ENCODE data around the gene ANXA4. TPM values are rescaled to one million over a fixed set of nuclear protein-coding genes. Genes with fewer than 3 reads are reported as not detected.
A peak's percentile ranks its signal among the peaks of the same experiment; 100 is the strongest.
"Not testable (repeated sequence)": the region's sequence is repeated elsewhere in the genome, so short reads cannot be mapped to it uniquely, and the experiment has no call there.

ANXA4 gene
- total RNA-seq, 1 experiment from 2014 or later: 4.7 TPM

- Histone ChIP-seq H3K4me1 (no peaks in the 10 kb centered on the region), H3K4me3 (no peak overlapping the region), H3K27me3 (no peaks in the 10 kb centered on the region), H3K27ac (no peak overlapping the region), H3K36me3 (no peaks in the 10 kb centered on the region), H3K9me3 (replicated peaks) (no peaks in the 10 kb centered on the region)
- DNase-seq: no peak
Measured at GRCh38 chr2:69733342-69734034, 8.4 kb upstream of the ANXA4 start.

- Histone ChIP-seq H3K36me3 (no peaks in the 10 kb centered on the region), H3K4me3 (no peak overlapping the region), H3K27ac (no peak overlapping the region), H3K27me3 (no peaks in the 10 kb centered on the region), H3K9me3 (replicated peaks) (no peaks in the 10 kb centered on the region), H3K4me1 (no peaks in the 10 kb centered on the region)
- DNase-seq: no peak
Measured at GRCh38 chr2:69734035-69734611, 7.8 kb upstream of the ANXA4 start.

GRCh38 chr2:69734854-69735544 is 6.9 kb upstream of the ANXA4 start:
- Histone ChIP-seq H3K27ac (no peak overlapping the region), H3K4me3 (no peak overlapping the region), H3K4me1 (no peaks in the 10 kb centered on the region), H3K27me3 (no peaks in the 10 kb centered on the region), H3K36me3 (no peaks in the 10 kb centered on the region), H3K9me3 (replicated peaks) (no peaks in the 10 kb centered on the region)
- no peak for DNase-seq

- Histone ChIP-seq H3K27me3 (no peaks in the 10 kb centered on the region), H3K4me1 (no peaks in the 10 kb centered on the region), H3K4me3 (no peak overlapping the region), H3K9me3 (replicated peaks) (no peaks in the 10 kb centered on the region), H3K27ac (no peak overlapping the region), H3K36me3 (no peaks in the 10 kb centered on the region)
- no peak for DNase-seq
Measured at GRCh38 chr2:69735686-69736085, 6.2 kb upstream of the ANXA4 start.

GRCh38 chr2:69738149-69738548 is 3.8 kb upstream of the ANXA4 start:
- DNase-seq; H3K9me3 ChIP-seq (replicated peaks): not testable (repeated sequence)

GRCh38 chr2:69740502-69740951 is 1.4 kb upstream of the ANXA4 start:
- Histone ChIP-seq H3K36me3 (no peaks in the 10 kb centered on the region), H3K4me3 (peak overlapping the region; percentile 60), H3K27ac (no peak overlapping the region), H3K4me1 (no peaks in the 10 kb centered on the region), H3K27me3 (no peaks in the 10 kb centered on the region; the same call in 1 of the 2 replicates), H3K9me3 (replicated peaks) (no peaks in the 10 kb centered on the region)
- DNase-seq: peak in 1 of 2 experiments; percentile 18

More at GRCh38 chr2:69738149-69738548, 3.8 kb upstream of the ANXA4 start:
- H3K27ac ChIP-seq, H3K4me3 ChIP-seq, H3K4me1 ChIP-seq, H3K36me3 ChIP-seq, H3K27me3 ChIP-seq: not testable (repeated sequence)

- Histone ChIP-seq H3K27ac (peak overlapping the region; percentile 17; the same call in 1 of the 2 replicates), H3K27me3 (no peaks in the 10 kb centered on the region; the same call in 1 of the 2 replicates), H3K9me3 (replicated peaks) (no peaks in the 10 kb centered on the region), H3K4me3 (peak overlapping the region; percentile 60), H3K4me1 (no peaks in the 10 kb centered on the region), H3K36me3 (no peaks in the 10 kb centered on the region)
- peak; percentile 41 to 63 for DNase-seq
Measured at GRCh38 chr2:69741229-69741574, 732 bp upstream of the ANXA4 start.

GRCh38 chr2:69742322-69742952 is 503 bp downstream of the ANXA4 start:
- Histone ChIP-seq H3K4me3 (peak overlapping the region; percentile 60), H3K27ac (no peak overlapping the region)
- peak in 1 of 2 experiments; percentile 17 for DNase-seq

GRCh38 chr2:69743847-69744264 is 1.9 kb downstream of the ANXA4 start:
- DNase-seq: no peak
- H3K4me3 ChIP-seq: no peak overlapping the region
- no peaks in the 10 kb centered on the region for H3K36me3 ChIP-seq
- H3K27ac ChIP-seq: no peak overlapping the region
- H3K27me3 ChIP-seq: no peaks in the 10 kb centered on the region; the same call in 1 of the 2 replicates
- no peaks in the 10 kb centered on the region for H3K4me1 ChIP-seq
- no peaks in the 10 kb centered on the region for H3K9me3 ChIP-seq (replicated peaks)

More at GRCh38 chr2:69742322-69742952, 503 bp downstream of the ANXA4 start:
- Histone ChIP-seq H3K36me3 (no peaks in the 10 kb centered on the region), H3K27me3 (no peaks in the 10 kb centered on the region; the same call in 1 of the 2 replicates), H3K4me1 (no peaks in the 10 kb centered on the region), H3K9me3 (replicated peaks) (no peaks in the 10 kb centered on the region)

- Histone ChIP-seq H3K27me3 (no peaks in the 10 kb centered on the region; the same call in 1 of the 2 replicates), H3K4me3 (no peak overlapping the region), H3K36me3 (no peaks in the 10 kb centered on the region), H3K27ac (no peak overlapping the region), H3K4me1 (no peaks in the 10 kb centered on the region), H3K9me3 (replicated peaks) (no peaks in the 10 kb centered on the region)
- DNase-seq: no peak
Measured at GRCh38 chr2:69744456-69744855, 2.5 kb downstream of the ANXA4 start.

- H3K27ac ChIP-seq: no peak overlapping the region
- no peaks in the 10 kb centered on the region for H3K9me3 ChIP-seq (replicated peaks)
- DNase-seq: no peak
- H3K36me3 ChIP-seq: no peaks in the 10 kb centered on the region
- no peak overlapping the region for H3K4me3 ChIP-seq
- H3K4me1 ChIP-seq: no peaks in the 10 kb centered on the region
- H3K27me3 ChIP-seq: no peaks in the 10 kb centered on the region; the same call in 1 of the 2 replicates
Measured at GRCh38 chr2:69745035-69745434, 3.1 kb downstream of the ANXA4 start.

- H3K36me3 ChIP-seq: no peaks in the 10 kb centered on the region
- DNase-seq: no peak
- H3K4me1 ChIP-seq: no peaks in the 10 kb centered on the region
- no peaks in the 10 kb centered on the region for H3K9me3 ChIP-seq (replicated peaks)
- H3K4me3 ChIP-seq: no peak overlapping the region
- H3K27ac ChIP-seq: no peak overlapping the region
- no peaks in the 10 kb centered on the region for H3K27me3 ChIP-seq
Measured at GRCh38 chr2:69750246-69750645, 8.3 kb downstream of the ANXA4 start.

GRCh38 chr2:69753659-69754363 is 11.9 kb downstream of the ANXA4 start:
- Histone ChIP-seq H3K9me3 (replicated peaks) (no peaks in the 10 kb centered on the region), H3K27ac (no peak overlapping the region), H3K4me3 (no peak overlapping the region), H3K27me3 (no peaks in the 10 kb centered on the region), H3K4me1 (peaks cover 8% of the 10 kb centered on the region), H3K36me3 (no peaks in the 10 kb centered on the region)
- DNase-seq: no peak

GRCh38 chr2:69754633-69755032 is 12.7 kb downstream of the ANXA4 start:
- Histone ChIP-seq H3K27ac (no peak overlapping the region), H3K27me3 (no peaks in the 10 kb centered on the region), H3K4me1 (peaks cover 8% of the 10 kb centered on the region), H3K36me3 (no peaks in the 10 kb centered on the region), H3K9me3 (replicated peaks) (no peaks in the 10 kb centered on the region), H3K4me3 (no peak overlapping the region)
- DNase-seq: no peak
